SK-N-SH (cell line): ENCODE data around the gene TMEM63C.

Experiments
- CTCF ChIP-seq: fragments of 200-600 bp; sonication (generic); IDR thresholded peaks from 2 replicates; pipeline ENCODE4 v1.6.1; 2017; ENCODE audit warnings: antibody characterized with exemption, mild to moderate bottlenecking, moderate library complexity
- ELF1 ChIP-seq: IDR thresholded peaks from 2 replicates; pipeline ENCODE4 v1.4.0; 2012
- EP300 ChIP-seq, 2 experiments: IDR thresholded peaks; 2 replicates each; pipeline versions ENCODE4 v1.4.0 to v1.6.1; 2012; ENCODE audit warnings: borderline replicate concordance in 1 of 2, low read depth in 1 of 2, low read length in 1 of 2
- EZH2phosphoT487 ChIP-seq: fragments of 200-600 bp; sonication (generic); IDR thresholded peaks from 2 replicates; pipeline ENCODE4 v1.6.1; 2017; ENCODE audit warnings: low read depth, mixed run types, mild to moderate bottlenecking, antibody characterized with exemption, moderate library complexity, borderline replicate concordance
- MAX ChIP-seq: IDR thresholded peaks from 2 replicates; pipeline ENCODE4 v1.4.0; 2012; ENCODE audit warnings: low read depth
- MXI1 ChIP-seq: IDR thresholded peaks from 2 replicates; pipeline ENCODE4 v1.6.1; 2012; ENCODE audit warnings: mild to moderate bottlenecking, low read depth, low read length, improper control_type of control experiment
- NFIC ChIP-seq: IDR thresholded peaks from 2 replicates; pipeline ENCODE4 v1.4.0; 2012; ENCODE audit warnings: borderline replicate concordance
- POLR2AphosphoS5 ChIP-seq: IDR thresholded peaks from 2 replicates; pipeline ENCODE4 v1.6.1; 2012; ENCODE audit warnings: low read depth, low read length
- RAD21 ChIP-seq: IDR thresholded peaks from 2 replicates; pipeline ENCODE4 v1.6.1; 2012; ENCODE audit warnings: mild to moderate bottlenecking, low read length
- REST ChIP-seq: IDR thresholded peaks from 2 replicates; pipeline ENCODE4 v1.6.1; 2012; ENCODE audit warnings: mild to moderate bottlenecking, low read depth, low read length, moderate library complexity
- RFX5 ChIP-seq: IDR thresholded peaks from 2 replicates; pipeline ENCODE4 v1.6.1; 2012; ENCODE audit warnings: mild to moderate bottlenecking, improper control_type of control experiment, low read length
- TAF1 ChIP-seq: IDR thresholded peaks from 2 replicates; pipeline ENCODE4 v1.6.1; 2012; ENCODE audit warnings: low read depth, mild to moderate bottlenecking, low read length, moderate library complexity, borderline replicate concordance
- USF2 ChIP-seq: fragments of 150-350 bp; IDR thresholded peaks from 2 replicates; pipeline ENCODE4 v1.6.1; 2017; ENCODE audit warnings: antibody characterized with exemption, low read length, low read depth, borderline replicate concordance
- ZBTB33 ChIP-seq: IDR thresholded peaks from 2 replicates; pipeline ENCODE4 v1.4.0; 2012; ENCODE audit warnings: low read depth, borderline replicate concordance

- TF ChIP-seq NFIC = no peak
- TF ChIP-seq CTCF = no peak
- TF ChIP-seq EZH2phosphoT487 = no peak
- no peak for TF ChIP-seq POLR2AphosphoS5
- TF ChIP-seq TAF1 = no peak
- no peak for TF ChIP-seq RFX5
- no peak for TF ChIP-seq RAD21
- no peak for TF ChIP-seq MAX
- no peak for TF ChIP-seq MXI1
- TF ChIP-seq ELF1 = no peak
- TF ChIP-seq REST = no peak
- no peak for TF ChIP-seq USF2
- no peak for TF ChIP-seq EP300 (IDR thresholded peaks at IDR 0.05; ENCODE audit: borderline replicate concordance in 1 of 2, low read depth in 1 of 2, low read length in 1 of 2)
- no peak for TF ChIP-seq ZBTB33
Measured at GRCh38 chr14:77238356-77238755, 56.8 kb downstream of the TMEM63C start.
